HG03025 (cell line): Measurements from ENCODE around the gene SH3RF3.

Source experiments
- ATAC-seq: cut with Tn5 transposase; IDR thresholded peaks from one replicate; pipeline ENCODE4 v1.9.1; 2021; ENCODE audit warnings: mild to moderate bottlenecking, moderate library complexity; ENCODE audit not compliant: unreplicated experiment, low FRiP score

The SH3RF3 gene

DNA sequence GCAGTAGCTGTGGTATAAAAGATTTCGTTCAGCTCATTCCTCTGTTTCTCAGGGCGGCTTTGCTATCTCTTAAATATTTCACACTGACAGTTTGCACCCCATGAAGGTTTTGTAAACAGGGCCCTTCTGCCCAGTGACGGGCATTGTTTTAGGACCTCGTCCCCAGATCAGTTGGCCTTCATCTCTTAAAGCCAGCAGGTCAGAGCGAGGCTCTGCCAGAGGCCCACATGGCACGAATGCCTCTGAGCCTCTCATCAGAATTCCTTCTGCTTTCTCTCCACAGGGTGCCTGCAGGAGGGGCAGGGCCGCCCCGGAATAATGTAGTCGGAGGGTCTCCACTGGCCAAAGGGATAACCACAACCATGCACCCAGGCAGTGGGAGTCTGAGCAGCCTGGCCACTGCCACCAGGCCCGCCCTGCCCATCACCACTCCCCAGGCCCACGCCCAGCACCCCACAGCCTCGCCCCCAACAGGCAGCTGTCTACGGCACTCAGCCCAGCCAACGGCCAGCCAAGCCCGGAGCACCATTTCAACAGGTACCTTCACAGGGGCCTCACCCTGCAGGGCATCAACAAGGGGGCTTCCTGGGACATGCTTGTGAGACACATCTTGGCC lies 307.7 kb downstream of the SH3RF3 start:
- ATAC-seq: no peak

DNA sequence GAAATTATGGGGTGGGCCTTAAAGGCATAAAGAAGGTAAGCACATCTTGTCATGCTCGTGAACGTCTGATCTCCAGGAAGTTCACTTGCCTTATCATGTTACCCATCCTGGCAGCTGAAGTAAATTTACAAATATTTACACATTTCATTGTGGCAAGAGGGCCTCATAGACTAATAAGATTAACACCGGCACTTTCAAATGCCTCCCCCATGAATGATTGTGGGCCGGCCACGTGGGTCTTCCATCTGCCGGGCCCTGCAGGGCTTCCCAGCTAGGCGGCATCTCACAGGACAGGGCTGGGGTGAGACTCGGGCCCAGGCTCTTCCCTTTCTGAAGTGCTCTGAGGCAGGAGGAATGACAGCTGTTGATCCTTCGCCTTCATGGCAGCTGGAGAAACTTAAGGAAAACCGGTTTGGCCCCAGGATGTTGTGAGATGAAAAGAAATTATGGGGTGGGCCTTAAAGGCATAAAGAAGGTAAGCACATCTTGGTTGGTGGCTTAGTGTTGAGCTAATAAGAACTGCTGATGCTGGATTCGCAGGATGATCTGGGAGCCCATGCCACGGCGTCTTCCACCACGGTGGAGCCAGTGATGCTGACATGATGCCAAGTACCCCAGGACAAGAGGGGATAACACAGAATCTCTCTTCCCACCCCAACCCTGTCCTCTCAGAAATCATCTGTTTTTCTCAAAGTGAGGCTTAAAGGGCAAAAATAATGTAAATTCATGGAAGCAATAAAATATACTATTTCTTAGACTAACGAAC lies 308.5 kb downstream of the SH3RF3 start:
- ATAC-seq: no peak

- ATAC-seq: no peak
These were observed 309.1 kb downstream of the SH3RF3 start for GRCh38 chr2:109438146-109438545.

GRCh38 chr2:109438773-109439389 lies 309.9 kb downstream of the SH3RF3 start:
- ATAC-seq: no peak

GRCh38 chr2:109439390-109439786 lies 310.4 kb downstream of the SH3RF3 start:
- ATAC-seq: no peak

GRCh38 chr2:109439986-109440385 lies 311.0 kb downstream of the SH3RF3 start:
- no peak for ATAC-seq

DNA sequence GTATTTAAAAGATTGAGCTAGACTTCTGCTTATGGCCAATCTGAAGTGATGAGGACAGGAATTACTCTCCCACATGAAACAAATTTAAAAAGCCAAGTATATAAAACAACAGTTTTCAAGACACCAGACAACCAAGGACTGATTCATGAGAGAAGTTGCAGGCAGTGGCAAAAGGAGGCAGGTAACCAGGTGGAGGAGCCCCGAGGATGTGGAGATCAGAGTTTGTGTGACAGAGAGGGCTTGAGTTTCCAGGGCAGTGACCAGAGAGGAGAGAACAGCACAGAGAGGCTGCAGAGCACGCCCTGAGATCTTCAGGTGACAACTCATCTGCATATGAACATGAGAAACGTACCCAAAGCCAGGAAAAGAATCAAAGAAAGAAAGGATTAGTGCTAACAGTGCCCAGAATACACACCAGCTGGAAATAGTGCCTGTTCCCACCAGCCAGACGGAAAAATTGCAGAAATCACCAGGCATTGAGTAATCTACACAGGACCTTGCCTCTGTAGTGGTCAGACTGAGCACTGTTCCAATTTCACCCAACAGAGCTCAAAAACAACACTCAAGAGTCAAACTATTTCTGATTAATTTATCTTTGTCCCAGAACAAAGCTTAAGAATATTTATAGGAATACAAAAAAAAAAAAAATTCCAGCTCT lies 311.6 kb downstream of the SH3RF3 start:
- ATAC-seq: no peak

DNA sequence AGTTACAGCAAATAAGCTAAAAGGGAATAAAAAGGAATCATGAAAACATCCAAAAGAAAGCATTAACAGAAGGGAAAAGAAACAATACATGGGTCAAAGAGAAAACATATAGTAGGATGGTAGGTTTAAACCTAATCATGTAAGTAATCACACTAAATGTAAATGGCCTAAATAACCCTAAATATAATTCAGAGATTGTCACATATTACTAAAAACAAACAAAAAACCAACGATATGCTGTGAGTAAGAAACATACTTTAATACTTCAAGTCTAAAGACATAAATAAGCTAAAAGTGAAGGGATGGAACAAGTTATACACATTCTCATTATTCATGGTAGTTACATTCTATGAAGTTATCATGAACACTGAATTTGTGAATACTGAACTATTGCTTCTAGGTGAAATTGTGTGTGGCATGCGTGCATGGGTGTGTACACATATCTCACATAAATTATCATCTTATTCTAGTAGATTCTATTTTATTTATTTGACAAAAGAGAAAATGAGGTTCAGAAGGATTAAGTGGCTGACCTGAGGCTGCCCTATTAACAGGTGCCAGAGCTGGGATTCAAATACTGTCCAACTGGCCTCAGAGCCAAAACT lies 313.8 kb downstream of the SH3RF3 start:
- no peak for ATAC-seq

GRCh38 chr2:109444916-109445315 lies 315.9 kb downstream of the SH3RF3 start:
- ATAC-seq: no peak

GRCh38 chr2:109446278-109447131 lies 317.5 kb downstream of the SH3RF3 start:
- ATAC-seq: no peak

DNA sequence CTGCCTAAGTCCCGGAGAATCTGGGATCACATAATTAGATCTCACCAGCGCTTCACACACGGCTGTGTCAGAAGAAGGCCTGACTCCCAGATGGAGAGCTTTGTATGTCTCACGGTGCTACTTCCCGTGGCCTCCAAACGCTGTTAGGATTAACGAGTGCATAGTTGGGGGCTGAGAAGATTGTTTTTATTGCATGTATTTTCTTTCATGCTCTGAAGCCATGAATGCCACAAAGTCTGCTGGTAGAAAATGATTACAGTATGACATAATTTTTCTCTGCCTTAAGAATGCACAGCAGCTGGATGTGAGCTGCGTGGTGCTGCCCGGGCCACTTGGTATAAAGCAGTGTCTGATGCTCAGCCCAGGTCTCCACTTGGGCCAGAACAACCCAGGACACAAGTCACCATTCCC lies 318.3 kb downstream of the SH3RF3 start:
- ATAC-seq: no peak

GRCh38 chr2:109447776-109448175 lies 318.8 kb downstream of the SH3RF3 start:
- ATAC-seq: no peak

GRCh38 chr2:109448207-109448606 lies 319.2 kb downstream of the SH3RF3 start:
- no peak for ATAC-seq

DNA sequence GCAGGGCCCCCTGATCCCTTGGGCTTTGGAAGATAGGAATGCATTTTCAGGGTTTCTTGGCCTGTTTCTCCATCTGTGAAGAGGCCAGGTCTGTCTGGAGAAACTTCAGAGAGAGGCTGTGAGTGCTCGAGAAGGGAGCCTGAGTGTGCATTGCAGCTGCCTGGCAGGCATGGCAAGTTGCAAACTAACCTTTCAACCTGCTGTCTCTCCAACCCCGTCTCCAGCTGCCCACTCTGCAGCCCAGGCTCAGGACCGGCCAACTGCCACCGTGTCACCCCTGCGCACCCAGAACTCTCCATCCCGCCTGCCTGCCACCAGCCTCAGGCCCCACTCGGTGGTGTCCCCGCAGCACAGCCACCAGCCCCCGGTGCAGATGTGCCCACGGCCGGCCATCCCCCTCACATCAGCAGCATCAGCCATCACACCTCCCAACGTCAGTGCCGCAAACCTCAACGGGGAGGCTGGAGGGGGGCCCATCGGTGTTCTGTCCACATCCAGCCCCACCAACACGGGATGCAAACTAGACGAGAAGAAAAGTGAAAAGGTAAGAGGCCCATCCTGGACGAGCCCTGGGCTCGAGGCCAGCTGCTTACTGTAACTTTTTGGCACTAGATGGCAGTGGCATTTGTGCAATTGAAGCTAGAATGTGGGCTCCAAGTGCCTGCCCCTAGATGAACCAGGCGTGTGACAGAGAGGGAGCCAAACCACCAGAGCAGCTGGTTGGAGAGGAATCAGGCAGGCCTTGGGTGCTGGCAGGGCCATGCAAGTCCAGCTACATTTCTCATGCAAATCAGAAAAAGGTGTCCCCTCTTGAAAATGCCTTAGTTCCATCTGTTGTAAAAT lies 320.2 kb downstream of the SH3RF3 start:
- ATAC-seq: no peak

GRCh38 chr2:109450574-109451273 lies 321.7 kb downstream of the SH3RF3 start:
- no peak for ATAC-seq

DNA sequence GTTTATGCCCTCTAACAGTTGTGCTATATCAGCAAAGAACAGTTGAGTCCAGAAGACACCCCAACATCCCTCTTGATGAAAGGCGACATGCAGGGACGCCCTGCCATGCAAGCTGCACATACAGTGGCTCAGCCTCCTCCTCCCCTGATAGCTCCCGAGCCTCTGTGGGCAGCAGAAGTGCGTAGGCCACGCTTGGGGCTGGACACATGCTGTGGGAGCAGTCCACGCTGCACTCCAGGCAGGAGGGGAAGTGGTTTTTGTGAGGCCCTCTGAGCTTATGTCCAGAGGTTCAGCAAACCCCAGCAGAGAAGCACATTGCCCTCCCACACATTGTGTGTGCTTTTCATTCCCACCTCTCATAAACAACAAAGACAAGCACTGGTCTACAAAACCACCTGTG lies 322.7 kb downstream of the SH3RF3 start:
- ATAC-seq: no peak

DNA sequence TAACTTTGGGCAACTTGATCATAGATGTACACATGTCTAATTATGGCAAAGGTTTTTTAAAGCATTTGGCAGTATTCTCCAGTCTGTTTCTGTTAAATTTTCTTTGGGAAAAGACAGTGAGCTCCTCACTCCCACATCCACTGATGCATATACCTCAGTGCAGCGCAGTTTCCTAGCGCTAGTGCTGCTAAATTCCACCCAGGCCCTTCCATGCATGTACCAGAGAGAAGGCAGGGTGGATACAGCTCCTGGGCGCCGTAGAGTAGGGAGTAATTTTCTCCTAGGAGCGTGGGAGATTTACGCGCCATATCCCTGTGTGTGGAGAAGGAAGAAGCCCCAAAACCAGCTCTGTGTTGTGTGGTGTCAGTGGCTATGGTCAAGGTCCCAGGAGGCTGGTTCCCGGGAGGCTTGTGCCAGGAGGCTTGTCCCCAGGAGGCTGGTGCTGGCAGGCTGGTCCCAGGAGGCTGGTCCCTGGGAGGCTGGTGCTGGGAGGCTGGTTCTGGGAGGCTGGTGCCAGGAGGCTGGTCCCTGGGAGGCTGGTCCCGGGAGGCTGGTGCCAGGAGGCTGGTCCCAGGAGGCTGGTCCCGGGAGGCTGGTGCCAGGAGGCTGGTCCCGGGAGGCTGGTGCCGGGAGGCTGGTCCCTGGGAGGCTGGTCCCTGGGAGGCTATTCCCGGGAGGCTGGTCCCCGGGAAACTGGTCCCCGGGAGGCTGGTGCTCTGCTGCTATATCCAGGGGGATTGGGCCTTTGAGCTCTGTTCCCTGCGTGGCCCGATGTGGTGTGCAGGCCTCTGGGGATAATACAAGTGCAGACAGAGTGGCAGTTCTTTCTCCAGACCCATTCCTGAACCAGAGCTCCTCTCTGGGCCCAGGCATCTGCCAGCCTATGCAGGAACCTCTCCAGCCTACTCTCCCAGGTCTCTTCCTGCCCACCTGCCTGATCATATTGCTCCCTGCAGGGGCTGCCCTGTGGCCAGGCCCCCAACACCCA lies 323.6 kb downstream of the SH3RF3 start:
- no peak for ATAC-seq
